ENCODE data around the gene DCBLD2.

The DCBLD2 gene

GRCh38 chr3:98901119-98901391 is 440 bp downstream of the DCBLD2 start:
- Histone ChIP-seq H2AFZ (peak overlapping the region; percentile 97), H3K9me3 (ENCODE audit: control insufficient read depth, low read length) (no peaks in the 10 kb centered on the region), H3K36me3 (ENCODE audit: control insufficient read depth, insufficient read depth, low read length) (no peaks in the 10 kb centered on the region), H3K9ac (peak overlapping the region; percentile 43), H3K4me3 (ENCODE audit: low read depth, low read length) (peak overlapping the region; percentile 77), H3K27me3 (ENCODE audit: control insufficient read depth, insufficient read depth, low read length) (no peaks in the 10 kb centered on the region), H3K79me2 (peaks cover 11% of the 10 kb centered on the region), H3K4me2 (ENCODE audit: low read length) (peak overlapping the region; percentile 86), H3K4me1 (peaks cover 3% of the 10 kb centered on the region), H3K27ac (peak overlapping the region; percentile 86)
- TF ChIP-seq CTCF (IDR thresholded peaks at IDR 0.05), result no peak

GRCh38 chr3:98900265-98901118 is 1.0 kb downstream of the DCBLD2 start:
- TF ChIP-seq CTCF (IDR thresholded peaks at IDR 0.05), result no peak
- no peaks in the 10 kb centered on the region for H3K27me3 ChIP-seq (ENCODE audit: control insufficient read depth, insufficient read depth, low read length)

GRCh38 chr3:98897701-98898100 is 3.8 kb downstream of the DCBLD2 start:
- Histone ChIP-seq H3K4me2 (ENCODE audit: low read length) (no peak overlapping the region), H3K9ac (no peak overlapping the region), H3K4me3 (ENCODE audit: low read depth, low read length) (no peak overlapping the region), H3K27me3 (ENCODE audit: control insufficient read depth, insufficient read depth, low read length) (no peaks in the 10 kb centered on the region), H3K36me3 (ENCODE audit: control insufficient read depth, insufficient read depth, low read length) (no peaks in the 10 kb centered on the region), H2AFZ (no peak overlapping the region), H3K79me2 (peaks cover 18% of the 10 kb centered on the region), H3K9me3 (ENCODE audit: control insufficient read depth, low read length) (no peaks in the 10 kb centered on the region), H3K27ac (no peak overlapping the region), H3K4me1 (peaks cover 4% of the 10 kb centered on the region)
- no peak for TF ChIP-seq CTCF (IDR thresholded peaks at IDR 0.05)

More at GRCh38 chr3:98900265-98901118, 1.0 kb downstream of the DCBLD2 start:
- Histone ChIP-seq H3K27ac (peak overlapping the region; percentile 86), H3K4me1 (peaks cover 3% of the 10 kb centered on the region), H3K9me3 (ENCODE audit: control insufficient read depth, low read length) (no peaks in the 10 kb centered on the region), H3K4me2 (ENCODE audit: low read length) (peak overlapping the region; percentile 86), H3K79me2 (peaks cover 11% of the 10 kb centered on the region), H3K9ac (peak overlapping the region; percentile 43), H2AFZ (peak overlapping the region; percentile 97), H3K4me3 (ENCODE audit: low read depth, low read length) (peak overlapping the region; percentile 77), H3K36me3 (ENCODE audit: control insufficient read depth, insufficient read depth, low read length) (no peaks in the 10 kb centered on the region)

- Histone ChIP-seq H3K9me3 (ENCODE audit: control insufficient read depth, low read length) (no peaks in the 10 kb centered on the region), H3K79me2 (peaks cover 19% of the 10 kb centered on the region), H3K4me3 (ENCODE audit: low read depth, low read length) (no peak overlapping the region), H3K27me3 (ENCODE audit: control insufficient read depth, insufficient read depth, low read length) (no peaks in the 10 kb centered on the region), H3K9ac (no peak overlapping the region), H3K27ac (no peak overlapping the region), H3K36me3 (ENCODE audit: control insufficient read depth, insufficient read depth, low read length) (no peaks in the 10 kb centered on the region), H3K4me2 (ENCODE audit: low read length) (no peak overlapping the region), H3K4me1 (peaks cover 8% of the 10 kb centered on the region), H2AFZ (no peak overlapping the region)
- no peak for TF ChIP-seq CTCF (IDR thresholded peaks at IDR 0.05)
Observed at GRCh38 chr3:98894791-98895576, 6.5 kb downstream of the DCBLD2 start.
